Measurements from ENCODE around the gene RYR2. TPM values are rescaled to one million over a fixed set of nuclear protein-coding genes. Genes with fewer than 3 reads are reported as not detected.

The RYR2 gene
- total RNA-seq, 1 donor from 2014 or later = 7.8 TPM

GRCh38 chr1:237007147-237007881 is 34.7 kb upstream of the RYR2 start:
- no peak for TF ChIP-seq CTCF (IDR thresholded peaks at IDR 0.05)
- Histone ChIP-seq H3K9me3 (no peaks in the 10 kb centered on the region), H3K27ac (no peak overlapping the region), H3K4me1 (no peaks in the 10 kb centered on the region), H3K27me3 (no peaks in the 10 kb centered on the region), H3K36me3 (no peaks in the 10 kb centered on the region), H3K4me3 (no peak overlapping the region)
- intact Hi-C loops (cut with DNase I) = no loop called here
- DNase-seq = no peak
- ATAC-seq = no peak

GRCh38 chr1:237009611-237010010 is 32.4 kb upstream of the RYR2 start:
- ATAC-seq = no peak
- Histone ChIP-seq H3K4me1 (no peaks in the 10 kb centered on the region), H3K27me3 (no peaks in the 10 kb centered on the region), H3K36me3 (no peaks in the 10 kb centered on the region), H3K27ac (no peak overlapping the region), H3K9me3 (no peaks in the 10 kb centered on the region), H3K4me3 (no peak overlapping the region)
- no peak for TF ChIP-seq CTCF (IDR thresholded peaks at IDR 0.05)
- no peak for DNase-seq
- intact Hi-C loops (cut with DNase I) = no loop called here

- H3K27ac ChIP-seq = no peak overlapping the region
- H3K36me3 ChIP-seq = no peaks in the 10 kb centered on the region
- no peak for TF ChIP-seq CTCF (IDR thresholded peaks at IDR 0.05)
- H3K9me3 ChIP-seq = no peaks in the 10 kb centered on the region
- H3K4me3 ChIP-seq = no peak overlapping the region
- no peak for DNase-seq
- ATAC-seq = no peak
- H3K4me1 ChIP-seq = no peaks in the 10 kb centered on the region
- H3K27me3 ChIP-seq = no peaks in the 10 kb centered on the region
- intact Hi-C loops (cut with DNase I) = no loop called here
Observed at GRCh38 chr1:237011432-237011831, 30.6 kb upstream of the RYR2 start.

GRCh38 chr1:237012361-237012760 is 29.6 kb upstream of the RYR2 start:
- Histone ChIP-seq H3K4me3 (no peak overlapping the region), H3K27me3 (no peaks in the 10 kb centered on the region), H3K36me3 (no peaks in the 10 kb centered on the region), H3K27ac (no peak overlapping the region), H3K9me3 (no peaks in the 10 kb centered on the region), H3K4me1 (no peaks in the 10 kb centered on the region)
- TF ChIP-seq CTCF (IDR thresholded peaks at IDR 0.05) = no peak
- intact Hi-C loops (cut with DNase I) = no loop called here
- DNase-seq = no peak
- no peak for ATAC-seq

GRCh38 chr1:237012788-237013383 is 29.1 kb upstream of the RYR2 start:
- Histone ChIP-seq H3K27ac (peak overlapping the region; percentile 62), H3K27me3 (no peaks in the 10 kb centered on the region), H3K4me3 (no peak overlapping the region), H3K4me1 (no peaks in the 10 kb centered on the region), H3K36me3 (no peaks in the 10 kb centered on the region), H3K9me3 (no peaks in the 10 kb centered on the region)
- peak; percentile 89 for DNase-seq
- intact Hi-C loops (cut with DNase I) = no loop called here
- TF ChIP-seq CTCF (IDR thresholded peaks at IDR 0.05) = no peak
- peak; percentile 86 for ATAC-seq
